Measurements from ENCODE around the gene NLRP12. TPM values are rescaled to one million over a fixed set of nuclear protein-coding genes. Genes with fewer than 3 reads are reported as not detected.
A peak's percentile ranks its signal among the peaks of the same experiment; 100 is the strongest.

NLRP12 gene
- total and polyA plus RNA-seq, 2 of the 4 experiments (the other 2 are of a cell fraction): not detected

GRCh38 chr19:53868892-53869804 is 45.0 kb upstream of the NLRP12 start:
- Histone ChIP-seq H3K23ac (ENCODE audit: low read depth, low read length) (peak overlapping the region; percentile 88), H3K9me1 (ENCODE audit: insufficient read depth, low read length) (peaks cover 12% of the 10 kb centered on the region; the same call in 1 of the 2 replicates), H3K4me1 (ENCODE audit: control insufficient read depth, insufficient read depth, low read length) (peaks cover 7% of the 10 kb centered on the region), H4K20me1 (ENCODE audit: insufficient read depth, low read length) (peaks cover 36% of the 10 kb centered on the region), H2AFZ (replicated peaks; ENCODE audit: low read length, poor library complexity) (peak overlapping the region; percentile 86), H2BK20ac (ENCODE audit: low read depth, low read length) (0 out of 2 replicates have a peak overlapping the region, but pooled peaks have one; percentile 16), H3K36me3 (ENCODE audit: control insufficient read depth, insufficient read depth, low read length) (peaks cover 24% of the 10 kb centered on the region), H4K8ac (ENCODE audit: low read depth in 2 of 2, low read length in 2 of 2) (peak overlapping the region; percentile 64 to 92), H4K91ac (ENCODE audit: insufficient read depth, low read depth, low read length) (peak overlapping the region; percentile 97), H3K56ac (ENCODE audit: extremely low read depth, insufficient read depth, low read length) (peak overlapping the region; percentile 81), H4K5ac (ENCODE audit: low read depth, low read length) (peak overlapping the region; percentile 95), H3K27me3 (ENCODE audit: control insufficient read depth, insufficient read depth, low read length) (no peaks in the 10 kb centered on the region), H2BK5ac (ENCODE audit: low read depth, low read length, poor library complexity, severe bottlenecking) (peak overlapping the region; percentile 89), H3K4me3 (ENCODE audit: insufficient read depth, low read depth, low read length) (peak overlapping the region; percentile 95), H2AK5ac (ENCODE audit: low read depth, low read length) (peak overlapping the region; percentile 99), H3K4ac (ENCODE audit: low read depth, low read length) (peak overlapping the region; percentile 99), H2BK15ac (ENCODE audit: low read depth, low read length) (peak overlapping the region; percentile 62; the same call in 1 of the 3 replicates), H2BK120ac (ENCODE audit: low read depth, low read length) (peak overlapping the region; percentile 84), H3K4me2 (ENCODE audit: low read depth, low read length) (peak overlapping the region; percentile 99), H3K9me3 (ENCODE audit: control insufficient read depth, insufficient read depth, low read length) (no peaks in the 10 kb centered on the region), H3K14ac (replicated peaks; ENCODE audit: low read depth, low read length) (peak overlapping the region; percentile 100), H3K9ac (ENCODE audit: low read depth, low read length) (peak overlapping the region; percentile 98), H3K27ac (ENCODE audit: insufficient read depth, low read length) (peak overlapping the region; percentile 97), H3K79me1 (ENCODE audit: low read depth in 1 of 2, low read length in 2 of 2) (peaks cover 3 to 48% of the 10 kb centered on the region in 2 experiments), H3K18ac (ENCODE audit: low read depth, low read length) (peak overlapping the region; percentile 97), H2AK9ac (replicated peaks; ENCODE audit: low read depth, low read length, poor library complexity) (peak overlapping the region; percentile 100)
- ChIA-PET POLR2A (ENCODE audit: unreplicated experiment) (interaction anchor here (0.7 to 1.1 kb wide), 2 partner anchors 22 to 1785 kb away, joined by 3 to 5 read pairs; partner anchors contain the start of gene U2AF2), CTCF (no interaction called here)
- ATAC-seq (ENCODE audit: low read depth) (peak; percentile 64), DNase-seq (peak; percentile 84)
- intact Hi-C loops (cut with micrococcal nuclease): loop anchor here (1.0 to 10.0 kb wide), 2 partner anchors 236 to 268 kb away; partner anchors contain the start of genes CNOT3, NDUFA3 and OSCAR
- 0% methylated on average over 10 of the region's 75 CpGs; no CpG with 5 or more reads in 1 of the 2 experiments for WGBS, 2 experiments (ENCODE audit: extremely low coverage in 2 of 2, insufficient read length in 1 of 2)
- dilution Hi-C loops (cut with HindIII; ENCODE audit: low sequenced_read_pairs, unreplicated experiment): no loop called here
- TF ChIP-seq MXI1 (IDR thresholded peaks at IDR 0.05; ENCODE audit: borderline replicate concordance, low read depth, low read length) (peak; percentile 50; the same call in 1 of the 2 replicates), RCOR1 (IDR thresholded peaks at IDR 0.05; ENCODE audit: insufficient replicate concordance, low read length) (no peak), POLR2A (IDR thresholded peaks at IDR 0.05; ENCODE audit: low read depth, low read length) (peak; percentile 80), USF2 (IDR thresholded peaks at IDR 0.05; ENCODE audit: low read depth, low read length) (no peak), NFE2L2 (IDR thresholded peaks at IDR 0.05; ENCODE audit: low read depth, low read length) (no peak), BHLHE40 (IDR thresholded peaks at IDR 0.05; ENCODE audit: low read depth, low read length) (peak; percentile 58; the same call in 1 of the 2 replicates), SMC3 (IDR thresholded peaks at IDR 0.05; ENCODE audit: low read depth, low read length) (no peak), CEBPB (IDR thresholded peaks at IDR 0.05; ENCODE audit: low read depth, low read length) (no peak), FOS (IDR thresholded peaks at IDR 0.05; ENCODE audit: low read depth, low read length) (no peak), CHD1 (IDR thresholded peaks at IDR 0.05; ENCODE audit: low read depth, low read length) (peak; percentile 40; the same call in 1 of the 2 replicates), MAZ (IDR thresholded peaks at IDR 0.05; ENCODE audit: borderline replicate concordance, low read depth, low read length) (peak; percentile 55; the same call in 1 of the 2 replicates)
- TF ChIP-seq, protein P1, sequence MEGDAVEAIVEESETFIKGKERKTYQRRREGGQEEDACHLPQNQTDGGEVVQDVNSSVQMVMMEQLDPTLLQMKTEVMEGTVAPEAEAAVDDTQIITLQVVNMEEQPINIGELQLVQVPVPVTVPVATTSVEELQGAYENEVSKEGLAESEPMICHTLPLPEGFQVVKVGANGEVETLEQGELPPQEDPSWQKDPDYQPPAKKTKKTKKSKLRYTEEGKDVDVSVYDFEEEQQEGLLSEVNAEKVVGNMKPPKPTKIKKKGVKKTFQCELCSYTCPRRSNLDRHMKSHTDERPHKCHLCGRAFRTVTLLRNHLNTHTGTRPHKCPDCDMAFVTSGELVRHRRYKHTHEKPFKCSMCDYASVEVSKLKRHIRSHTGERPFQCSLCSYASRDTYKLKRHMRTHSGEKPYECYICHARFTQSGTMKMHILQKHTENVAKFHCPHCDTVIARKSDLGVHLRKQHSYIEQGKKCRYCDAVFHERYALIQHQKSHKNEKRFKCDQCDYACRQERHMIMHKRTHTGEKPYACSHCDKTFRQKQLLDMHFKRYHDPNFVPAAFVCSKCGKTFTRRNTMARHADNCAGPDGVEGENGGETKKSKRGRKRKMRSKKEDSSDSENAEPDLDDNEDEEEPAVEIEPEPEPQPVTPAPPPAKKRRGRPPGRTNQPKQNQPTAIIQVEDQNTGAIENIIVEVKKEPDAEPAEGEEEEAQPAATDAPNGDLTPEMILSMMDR (conservative IDR thresholded peaks at IDR 0.05; ENCODE audit: low read depth, low read length): 0 out of 2 replicates have a peak, but pooled peaks have one; percentile 14
- BruUV-seq (replicated peaks): no TSS peak
- in situ Hi-C loops (cut with MboI; ENCODE audit: low sequenced_read_pairs): no loop called here

All from IMR-90 (cell line).